Panc1 (cell line): Measurements from ENCODE around the gene CCDC83.

Source experiments
- POLR2AphosphoS5 ChIP-seq: IDR thresholded peaks from 2 replicates; pipeline ENCODE4 v1.6.1; 2012; ENCODE audit warnings: mild to moderate bottlenecking, low read depth, low read length, moderate library complexity
- SIN3A ChIP-seq: IDR thresholded peaks from 2 replicates; pipeline ENCODE4 v1.6.1; 2012; ENCODE audit warnings: low read depth, mild to moderate bottlenecking, low read length, moderate library complexity, borderline replicate concordance; ENCODE audit not compliant: insufficient read depth
- TF ChIP-seq, protein P1 (sequence below): fragments of 450-650 bp; IDR thresholded peaks from 2 replicates; pipeline ENCODE4 v1.5.1; 2017; ENCODE audit warnings: mild to moderate bottlenecking
- TF ChIP-seq, protein P2 (sequence below), 2 experiments: IDR thresholded peaks; 2 replicates each; pipeline ENCODE4 v1.6.1; 2011 to 2012; ENCODE audit warnings: low read depth in 2 of 2, control low read depth in 1 of 2, low read length in 1 of 2, mild to moderate bottlenecking in 1 of 2, moderate library complexity in 1 of 2; ENCODE audit not compliant: insufficient read depth in 1 of 2

- TF ChIP-seq POLR2AphosphoS5 (no peak), SIN3A (no peak)
- TF ChIP-seq, protein P1, sequence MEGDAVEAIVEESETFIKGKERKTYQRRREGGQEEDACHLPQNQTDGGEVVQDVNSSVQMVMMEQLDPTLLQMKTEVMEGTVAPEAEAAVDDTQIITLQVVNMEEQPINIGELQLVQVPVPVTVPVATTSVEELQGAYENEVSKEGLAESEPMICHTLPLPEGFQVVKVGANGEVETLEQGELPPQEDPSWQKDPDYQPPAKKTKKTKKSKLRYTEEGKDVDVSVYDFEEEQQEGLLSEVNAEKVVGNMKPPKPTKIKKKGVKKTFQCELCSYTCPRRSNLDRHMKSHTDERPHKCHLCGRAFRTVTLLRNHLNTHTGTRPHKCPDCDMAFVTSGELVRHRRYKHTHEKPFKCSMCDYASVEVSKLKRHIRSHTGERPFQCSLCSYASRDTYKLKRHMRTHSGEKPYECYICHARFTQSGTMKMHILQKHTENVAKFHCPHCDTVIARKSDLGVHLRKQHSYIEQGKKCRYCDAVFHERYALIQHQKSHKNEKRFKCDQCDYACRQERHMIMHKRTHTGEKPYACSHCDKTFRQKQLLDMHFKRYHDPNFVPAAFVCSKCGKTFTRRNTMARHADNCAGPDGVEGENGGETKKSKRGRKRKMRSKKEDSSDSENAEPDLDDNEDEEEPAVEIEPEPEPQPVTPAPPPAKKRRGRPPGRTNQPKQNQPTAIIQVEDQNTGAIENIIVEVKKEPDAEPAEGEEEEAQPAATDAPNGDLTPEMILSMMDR = no peak
- TF ChIP-seq, protein P2, sequence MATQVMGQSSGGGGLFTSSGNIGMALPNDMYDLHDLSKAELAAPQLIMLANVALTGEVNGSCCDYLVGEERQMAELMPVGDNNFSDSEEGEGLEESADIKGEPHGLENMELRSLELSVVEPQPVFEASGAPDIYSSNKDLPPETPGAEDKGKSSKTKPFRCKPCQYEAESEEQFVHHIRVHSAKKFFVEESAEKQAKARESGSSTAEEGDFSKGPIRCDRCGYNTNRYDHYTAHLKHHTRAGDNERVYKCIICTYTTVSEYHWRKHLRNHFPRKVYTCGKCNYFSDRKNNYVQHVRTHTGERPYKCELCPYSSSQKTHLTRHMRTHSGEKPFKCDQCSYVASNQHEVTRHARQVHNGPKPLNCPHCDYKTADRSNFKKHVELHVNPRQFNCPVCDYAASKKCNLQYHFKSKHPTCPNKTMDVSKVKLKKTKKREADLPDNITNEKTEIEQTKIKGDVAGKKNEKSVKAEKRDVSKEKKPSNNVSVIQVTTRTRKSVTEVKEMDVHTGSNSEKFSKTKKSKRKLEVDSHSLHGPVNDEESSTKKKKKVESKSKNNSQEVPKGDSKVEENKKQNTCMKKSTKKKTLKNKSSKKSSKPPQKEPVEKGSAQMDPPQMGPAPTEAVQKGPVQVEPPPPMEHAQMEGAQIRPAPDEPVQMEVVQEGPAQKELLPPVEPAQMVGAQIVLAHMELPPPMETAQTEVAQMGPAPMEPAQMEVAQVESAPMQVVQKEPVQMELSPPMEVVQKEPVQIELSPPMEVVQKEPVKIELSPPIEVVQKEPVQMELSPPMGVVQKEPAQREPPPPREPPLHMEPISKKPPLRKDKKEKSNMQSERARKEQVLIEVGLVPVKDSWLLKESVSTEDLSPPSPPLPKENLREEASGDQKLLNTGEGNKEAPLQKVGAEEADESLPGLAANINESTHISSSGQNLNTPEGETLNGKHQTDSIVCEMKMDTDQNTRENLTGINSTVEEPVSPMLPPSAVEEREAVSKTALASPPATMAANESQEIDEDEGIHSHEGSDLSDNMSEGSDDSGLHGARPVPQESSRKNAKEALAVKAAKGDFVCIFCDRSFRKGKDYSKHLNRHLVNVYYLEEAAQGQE (IDR thresholded peaks at IDR 0.05; ENCODE audit: insufficient read depth in 1 of 2, low read depth in 2 of 2, low read length in 1 of 2) = no peak
These were observed 19.9 kb upstream of the CCDC83 start for GRCh38 chr11:85835263-85835662.
